GM10847 (cell line): ENCODE results near the gene FILIP1.

Experiments
- POLR2A ChIP-seq: IDR thresholded peaks from 2 replicates; pipeline ENCODE4 v1.6.1; 2011; ENCODE audit not compliant: insufficient read length; ENCODE audit errors: extremely low read depth

FILIP1 gene

DNA sequence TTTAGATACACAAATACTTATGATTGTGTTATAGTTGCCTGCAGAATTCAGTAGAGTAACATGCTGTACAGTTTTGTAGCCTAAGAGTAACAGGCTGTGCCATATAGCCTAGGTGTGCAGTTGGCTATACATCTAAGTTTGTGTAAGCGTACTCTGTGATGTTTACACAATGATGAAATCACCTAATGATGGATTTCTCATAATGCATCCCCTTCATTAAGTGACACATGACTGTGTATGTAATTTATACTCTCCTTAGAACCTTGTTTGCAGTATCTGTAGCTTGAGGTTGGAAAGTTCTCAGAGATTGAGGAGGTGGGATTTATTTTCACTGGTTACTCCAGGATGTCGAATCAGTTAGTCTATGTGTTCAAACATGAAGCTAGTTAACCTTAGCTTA lies 142.0 kb downstream of the FILIP1 start:
- TF ChIP-seq POLR2A, result no peak

DNA sequence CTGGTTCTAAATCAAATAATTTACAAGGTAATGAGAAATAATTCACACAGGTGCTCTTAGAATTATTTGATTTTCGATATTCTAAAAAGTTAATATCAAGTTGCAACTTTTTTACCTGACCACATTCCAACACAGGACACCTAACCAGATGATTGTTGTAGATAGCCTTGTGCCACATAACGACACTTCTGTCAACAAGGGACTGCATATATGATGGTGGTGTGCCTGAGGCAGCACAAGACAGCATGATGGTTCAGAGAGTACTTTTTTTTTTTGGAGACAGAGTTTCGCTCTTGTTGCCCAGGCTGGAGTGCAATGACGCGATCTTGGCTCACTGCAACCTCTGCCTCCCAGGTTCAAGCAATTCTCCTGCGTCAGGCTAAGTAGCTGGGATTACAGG lies 142.8 kb downstream of the FILIP1 start:
- TF ChIP-seq POLR2A, result no peak

DNA sequence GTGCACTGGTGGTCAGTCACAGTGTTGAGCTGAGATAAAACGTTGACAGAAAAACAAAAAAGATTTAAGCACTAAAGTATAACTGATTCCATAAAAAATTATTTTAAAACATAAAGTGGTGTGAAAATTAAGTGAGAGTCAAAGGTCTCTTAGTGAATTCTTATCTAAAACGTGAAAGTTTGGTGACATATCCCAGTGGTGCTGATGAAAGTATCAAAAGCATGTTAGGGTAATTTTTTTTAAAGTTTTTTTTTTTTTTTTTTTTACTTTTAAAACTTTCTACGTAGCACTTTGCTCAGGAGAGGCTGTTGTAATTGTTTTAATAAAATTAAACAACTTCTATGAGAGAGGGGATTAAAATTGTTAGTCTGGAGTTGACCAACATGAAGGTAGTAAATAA lies 143.4 kb downstream of the FILIP1 start:
- TF ChIP-seq POLR2A, result no peak

DNA sequence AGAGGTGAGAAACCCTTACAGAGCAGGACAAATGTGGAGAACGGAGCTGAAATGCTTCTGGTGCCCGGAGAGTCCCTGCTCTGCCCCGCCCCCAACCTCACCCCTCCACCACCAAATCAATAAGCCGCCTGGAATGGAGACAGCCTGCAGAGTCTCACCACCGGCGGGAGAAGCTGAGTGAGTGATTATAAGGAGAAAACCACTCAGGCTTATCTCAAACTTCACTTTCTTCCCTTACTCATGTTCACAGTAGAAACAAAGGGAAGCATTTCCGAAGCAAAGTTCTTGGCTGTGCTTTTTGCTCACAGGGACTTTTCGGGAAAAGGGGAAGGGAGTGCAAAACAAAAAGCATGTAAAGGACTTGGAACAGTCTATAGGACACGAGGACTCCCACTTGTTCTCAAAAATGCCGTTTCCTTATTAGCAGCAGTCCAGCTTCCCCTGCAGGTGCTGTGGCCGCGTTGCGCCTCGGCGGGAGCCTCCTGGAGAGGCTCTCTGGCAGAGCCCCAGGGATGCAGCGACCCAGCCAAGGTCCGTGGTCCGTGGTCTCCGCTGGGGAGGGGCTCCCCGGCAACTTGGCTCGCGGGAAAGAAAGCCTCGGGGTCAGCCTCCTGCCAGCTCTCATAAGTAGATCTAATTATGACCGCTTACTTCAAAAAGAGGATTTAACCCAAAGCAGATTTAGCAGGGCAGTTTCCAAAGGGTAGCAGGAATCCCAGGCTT lies 144.2 kb downstream of the FILIP1 start:
- TF ChIP-seq POLR2A, result no peak

DNA sequence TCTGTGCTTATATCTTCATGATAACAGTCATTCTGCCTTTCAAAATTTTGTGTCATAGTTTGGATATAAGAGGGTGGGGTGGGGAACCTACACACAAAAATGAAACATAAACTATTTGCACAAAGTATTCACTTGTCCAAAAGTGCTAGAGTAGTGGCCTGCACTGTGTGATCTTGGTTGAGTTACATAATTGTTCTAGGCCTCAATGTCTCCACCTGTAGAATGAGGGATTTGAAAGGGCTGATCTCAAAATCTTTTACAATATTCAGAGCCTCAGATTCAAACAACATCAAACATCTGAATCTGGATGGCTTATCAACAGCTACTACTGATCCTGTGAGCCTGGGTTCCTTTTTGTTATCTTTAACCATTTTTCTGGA lies 144.7 kb downstream of the FILIP1 start:
- no peak for TF ChIP-seq POLR2A

DNA sequence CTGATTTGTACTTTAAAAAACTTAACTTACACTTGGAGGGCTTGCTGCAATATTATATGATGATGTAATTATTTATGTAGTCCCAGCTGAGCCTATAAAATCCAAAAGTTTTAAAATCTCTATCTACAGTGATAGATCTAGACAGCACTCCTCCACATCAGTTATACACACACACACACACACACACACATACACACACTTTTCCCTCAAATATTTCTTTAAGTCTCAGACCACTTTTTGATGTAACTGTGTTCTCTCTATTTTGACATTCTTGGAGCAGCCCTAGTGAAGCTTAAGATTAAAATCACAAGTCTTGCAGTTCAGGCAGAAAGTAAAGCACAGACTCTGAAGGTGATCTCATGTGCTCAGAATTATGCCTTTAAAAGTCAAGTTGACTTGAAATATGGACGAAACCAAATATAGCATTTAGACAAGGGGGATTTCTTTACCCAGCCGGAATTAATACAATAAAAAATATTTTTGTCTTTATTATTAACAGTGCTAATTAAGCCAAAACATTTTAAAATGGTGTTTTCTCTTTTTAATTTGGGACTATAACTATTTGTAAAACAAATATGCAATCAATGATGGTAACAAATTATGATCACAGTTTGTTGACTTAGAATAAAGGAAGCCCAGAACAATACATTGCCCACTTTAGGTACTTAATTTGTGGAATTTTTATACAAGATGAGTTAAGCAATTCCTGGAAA lies 145.5 kb downstream of the FILIP1 start:
- TF ChIP-seq POLR2A, result no peak

DNA sequence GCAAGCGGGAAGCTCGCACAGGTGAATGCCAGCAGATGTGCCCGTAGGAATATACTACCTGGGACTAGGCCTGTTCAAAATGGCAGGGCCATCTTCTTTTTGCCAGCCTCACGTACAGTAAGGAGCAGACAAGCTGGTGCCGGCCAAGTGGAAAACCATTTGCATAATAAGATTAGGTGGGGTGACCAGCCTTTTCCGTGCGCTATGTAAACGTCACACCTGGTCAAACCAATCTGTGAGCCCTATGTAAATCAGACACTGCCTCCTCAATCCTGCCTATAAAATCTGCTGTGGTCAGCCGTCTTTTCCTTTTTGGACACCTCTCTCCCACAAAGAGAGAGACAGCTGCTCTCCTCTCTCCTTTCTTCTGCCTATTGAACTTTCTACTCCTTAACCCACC lies 148.2 kb downstream of the FILIP1 start:
- TF ChIP-seq POLR2A, result no peak

DNA sequence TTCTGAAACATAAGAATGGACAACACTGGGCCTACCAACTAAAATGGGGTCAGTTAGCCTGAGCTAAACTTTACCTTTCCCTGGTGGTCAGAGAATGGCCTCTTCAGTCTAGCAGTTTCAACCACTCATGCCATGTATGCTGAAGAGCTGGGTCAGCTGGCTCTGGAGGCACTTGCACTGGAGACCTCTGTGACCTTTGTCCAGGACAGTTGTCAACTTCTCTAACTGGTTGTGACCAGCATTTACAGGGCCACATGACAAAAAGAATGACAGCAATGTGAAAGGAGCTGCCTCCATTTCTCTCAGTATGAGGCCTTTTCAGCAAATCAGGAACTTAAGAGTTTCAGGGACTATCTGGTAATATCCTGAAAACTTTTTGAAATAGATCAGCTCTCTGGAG lies 149.1 kb downstream of the FILIP1 start:
- TF ChIP-seq POLR2A, result no peak

DNA sequence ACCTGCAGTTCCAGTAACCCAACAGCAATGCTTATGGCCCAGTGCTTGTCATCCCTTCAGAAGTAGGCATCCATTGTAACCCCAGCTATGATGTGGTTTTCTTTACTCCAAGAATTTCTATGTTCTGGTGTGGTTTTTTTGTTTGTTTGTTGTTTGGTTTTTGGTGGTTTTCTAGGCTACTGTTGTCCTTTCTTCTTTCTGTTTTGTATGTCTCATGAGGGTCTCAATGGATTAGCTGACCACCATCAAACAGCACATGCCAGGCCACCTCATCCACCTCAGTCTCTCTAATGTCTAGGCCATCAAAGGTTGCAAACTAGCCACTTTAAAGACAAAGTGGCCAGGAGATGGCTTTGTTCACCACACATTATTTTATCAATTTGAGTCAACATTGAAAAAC lies 149.6 kb downstream of the FILIP1 start:
- TF ChIP-seq POLR2A, result no peak

DNA sequence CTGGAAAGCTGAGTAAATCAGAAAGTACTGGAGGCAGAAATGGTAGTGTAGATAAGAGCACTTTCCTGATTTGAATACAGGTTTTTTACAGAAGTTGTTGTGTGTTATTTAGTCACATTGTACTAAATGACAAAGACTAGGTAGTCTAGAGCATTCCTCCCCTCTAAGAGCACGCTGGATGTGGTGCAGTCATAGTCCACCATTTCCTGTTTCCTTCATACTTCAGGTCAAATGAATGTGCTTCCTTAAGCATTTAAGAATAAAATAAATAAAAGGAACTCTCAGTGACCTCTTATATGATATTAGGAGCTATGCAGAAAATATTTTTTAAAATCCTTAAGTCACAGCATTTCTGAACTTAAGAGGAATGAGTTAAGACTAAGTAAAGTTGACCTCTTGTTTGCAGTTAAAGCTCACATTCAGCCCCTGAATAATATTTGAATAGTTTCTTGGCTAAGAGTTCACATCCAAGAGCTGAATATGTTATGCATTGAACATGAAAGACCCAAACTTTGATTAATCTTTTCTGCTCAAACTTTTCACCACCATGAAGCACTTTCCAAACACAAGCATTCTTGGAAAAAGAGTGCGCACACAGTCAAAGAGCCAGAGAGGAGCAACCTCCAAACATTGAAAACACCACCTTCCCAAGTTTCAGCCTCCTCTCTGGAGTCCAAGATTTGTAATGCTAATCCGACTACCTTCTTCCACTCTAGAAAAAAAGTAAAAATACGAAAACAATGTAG lies 155.6 kb downstream of the FILIP1 start:
- TF ChIP-seq POLR2A, result no peak

DNA sequence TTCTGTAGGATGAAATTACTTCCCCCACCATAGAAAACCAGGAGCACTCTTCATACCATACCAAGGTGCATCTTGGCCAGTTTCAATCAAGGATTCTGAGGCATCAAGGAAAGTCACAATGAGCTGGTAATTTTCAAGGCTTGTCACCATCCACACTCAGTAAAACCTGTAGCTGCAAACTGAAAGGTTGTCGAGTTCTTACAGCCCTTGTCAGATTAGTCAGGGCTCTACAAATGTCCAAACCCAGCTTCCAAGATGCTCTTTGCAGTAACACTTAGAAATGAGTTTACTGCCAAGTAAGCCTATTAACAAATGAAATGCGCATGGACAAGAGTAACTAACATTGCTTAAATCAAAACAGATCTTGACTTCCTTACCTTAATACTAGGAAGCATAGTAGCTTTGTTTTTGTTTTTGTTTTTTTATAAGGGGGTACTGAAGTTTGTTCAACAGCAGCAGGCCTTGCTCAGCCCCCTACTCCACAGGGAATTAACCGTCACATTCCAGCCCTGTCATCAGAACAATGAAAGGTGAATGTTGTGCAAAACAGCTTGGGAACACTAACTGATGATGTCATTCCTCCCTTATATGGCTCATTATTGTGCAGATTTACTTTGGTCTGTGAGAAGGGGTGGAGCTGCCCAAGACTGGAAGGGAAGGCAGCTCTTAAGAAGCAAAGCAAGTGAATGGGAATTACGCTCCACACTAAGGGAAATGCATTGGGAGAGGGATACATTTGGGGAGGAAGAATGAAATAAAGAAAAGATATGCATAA lies 159.1 kb downstream of the FILIP1 start:
- no peak for TF ChIP-seq POLR2A

DNA sequence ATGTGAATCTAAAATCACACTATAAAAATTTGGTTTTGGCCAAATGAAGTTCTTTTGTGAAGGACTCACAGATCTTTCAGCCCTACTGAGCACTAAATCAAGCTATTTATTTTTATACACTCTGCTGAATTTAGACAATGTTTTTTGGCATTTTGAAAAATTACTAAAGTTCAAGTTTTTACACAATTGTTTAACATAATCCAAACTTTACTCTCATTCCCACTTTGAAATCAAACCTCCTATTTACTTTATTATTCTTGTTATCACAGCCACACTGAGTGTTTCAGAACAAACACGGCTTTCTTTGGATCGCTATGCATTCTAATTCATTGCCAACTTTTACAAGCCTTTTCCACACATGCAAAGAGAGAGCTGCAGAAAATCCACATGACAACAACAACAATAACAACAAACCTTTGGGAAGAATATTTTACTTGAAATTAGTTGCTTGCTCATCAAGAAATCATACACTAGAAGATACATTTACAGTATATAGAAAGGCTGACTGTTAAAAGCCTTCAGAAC lies 159.9 kb downstream of the FILIP1 start:
- no peak for TF ChIP-seq POLR2A

DNA sequence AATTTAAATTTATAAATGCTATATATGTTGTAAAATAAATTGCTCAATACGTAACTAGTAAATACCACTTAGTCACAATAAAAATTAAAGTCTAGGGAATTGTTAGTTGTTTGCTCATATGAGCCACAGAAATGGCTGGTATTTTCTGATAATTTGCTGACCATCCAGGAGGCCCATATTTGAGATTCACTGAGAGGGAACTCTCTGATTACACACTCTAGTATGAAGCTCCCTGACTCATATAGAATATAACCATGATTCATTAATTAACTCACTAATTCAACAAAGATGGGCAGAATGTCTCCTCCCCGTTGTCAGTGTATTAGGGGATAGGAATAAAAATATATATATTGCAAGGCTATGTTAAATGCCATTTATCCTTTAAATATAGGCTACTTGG lies 162.4 kb downstream of the FILIP1 start:
- no peak for TF ChIP-seq POLR2A

DNA sequence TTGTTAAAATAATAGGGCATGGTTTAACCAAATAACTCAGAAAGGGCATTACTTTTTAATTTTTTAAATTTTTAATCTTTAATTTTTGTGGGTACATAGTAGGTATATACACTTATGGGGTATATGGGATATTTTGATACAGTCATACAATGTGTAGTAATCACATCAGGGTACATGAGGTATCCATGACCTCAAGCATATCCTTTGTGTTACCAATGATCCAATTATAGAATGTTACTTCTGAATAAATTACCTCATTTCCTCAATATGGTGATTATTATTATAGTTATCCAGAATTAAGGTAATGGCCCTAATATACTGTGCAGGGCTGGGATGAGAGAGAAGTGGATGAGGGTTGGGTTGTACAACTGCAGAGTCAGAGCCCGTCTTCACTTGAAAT lies 163.9 kb downstream of the FILIP1 start:
- no peak for TF ChIP-seq POLR2A

DNA sequence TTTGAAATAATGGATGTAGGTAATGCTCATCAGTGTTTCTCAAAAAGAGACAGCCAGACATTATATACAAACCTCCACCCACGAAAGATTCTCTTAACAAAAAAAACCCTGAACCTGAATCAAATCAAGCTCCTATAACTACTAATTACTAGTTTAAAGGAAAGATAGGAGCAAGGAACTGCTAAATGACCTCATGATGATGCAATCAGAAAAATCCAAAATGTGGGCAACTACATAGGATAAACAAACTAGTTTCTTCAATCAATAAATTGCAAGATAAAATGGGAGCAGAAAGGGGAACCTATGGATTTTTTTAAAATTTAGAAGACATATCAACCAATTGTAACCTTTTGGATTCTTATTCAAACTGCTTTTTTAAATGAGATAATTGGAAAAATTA lies 165.8 kb downstream of the FILIP1 start:
- no peak for TF ChIP-seq POLR2A

DNA sequence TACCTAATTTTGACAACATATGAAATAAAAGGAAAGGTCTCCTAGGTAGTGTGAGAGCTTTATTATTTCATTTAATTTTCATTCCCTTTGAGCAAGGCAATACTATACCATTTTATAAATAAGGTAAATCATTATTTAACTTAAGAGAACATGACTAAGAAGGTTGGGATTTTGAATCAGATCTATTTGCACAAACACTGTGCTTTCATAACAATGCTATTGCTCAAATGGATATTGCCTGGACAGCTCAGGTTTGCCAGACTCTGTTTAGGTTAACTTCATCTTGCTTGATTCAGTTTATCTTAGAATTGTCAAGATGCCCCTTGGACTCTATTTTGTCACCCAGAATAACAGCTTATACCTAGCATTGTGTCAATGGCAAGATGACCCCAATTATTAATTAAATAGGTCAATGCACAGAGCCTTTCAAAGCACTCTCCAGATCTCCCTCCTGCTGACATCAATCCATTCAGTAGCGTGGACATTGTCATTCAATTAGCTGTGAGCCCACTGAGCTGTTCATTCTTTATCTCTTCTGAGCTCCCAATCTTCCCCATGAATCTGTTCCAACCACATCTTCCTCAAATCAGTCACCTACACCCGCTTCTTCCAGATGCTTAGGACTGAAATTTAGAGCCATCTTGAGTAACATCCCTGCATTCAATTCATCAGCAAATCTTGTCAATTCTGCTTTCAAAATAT lies 166.9 kb downstream of the FILIP1 start:
- TF ChIP-seq POLR2A, result no peak
